Ovary (tissue), 9 donors: Measurements from ENCODE around the gene ANTXRL. TPM values are rescaled to one million over a fixed set of nuclear protein-coding genes. Genes with fewer than 3 reads are reported as not detected.
A peak's percentile ranks its signal among the peaks of the same experiment; 100 is the strongest.
"Not testable (repeated sequence)": the region's sequence is repeated elsewhere in the genome, so short reads cannot be mapped to it uniquely, and the experiment has no call there.

Experiments used
- DNase-seq, 5 donors: peaks; one replicate each; pipeline ENCODE4 v3.0.0-alpha.2; 2019 to 2020
- H3K27ac ChIP-seq, 2 donors: fragments of 200-600 bp; one replicate each; pipeline versions ENCODE4 v1.5.1 to v1.8.0; 2019 to 2022
- H3K27me3 ChIP-seq: fragments of 200-600 bp; one replicate; pipeline ENCODE4 v1.8.0; 2022
- H3K36me3 ChIP-seq: fragments of 200-600 bp; sonication (generic); one replicate; pipeline ENCODE4 v1.5.1; 2019
- H3K4me1 ChIP-seq: one replicate; pipeline ENCODE4 v1.8.1; 2013; ENCODE audit warnings: mild to moderate bottlenecking, moderate library complexity; ENCODE audit not compliant: insufficient read depth
- H3K4me3 ChIP-seq: fragments of 200-600 bp; sonication (generic); one replicate; pipeline ENCODE4 v1.5.1; 2017
- H3K9me3 ChIP-seq, 2 donors: fragments of 200-600 bp in 1 of 2; sonication (generic) in 1 of 2; one replicate each; pipeline versions ENCODE4 v1.5.1 to v1.8.1; 2013 to 2019; ENCODE audit warnings: mild to moderate bottlenecking in 1 of 2, moderate library complexity in 1 of 2
- EP300 ChIP-seq: sonication (generic); formaldehyde crosslinking; IDR thresholded peaks from one replicate; pipeline ENCODE4 v1.6.1; 2017; ENCODE audit warnings: antibody characterized with exemption
- POLR2A ChIP-seq: fragments of 450-650 bp; IDR thresholded peaks from one replicate; pipeline ENCODE4 v1.6.1; 2017; ENCODE audit warnings: antibody characterized with exemption, mild to moderate bottlenecking, moderate library complexity
- WGBS, 3 donors: extraction: QIAGEN DNeasy Blood & Tissue Kit in 1 of 3; methylation state at CpG; one replicate each; pipeline versions ENCODE4 v1.1.5 to v1.1.7; 2013 to 2017; 5-methylcytosine and 5-hydroxymethylcytosine counted together
- intact Hi-C, 4 donors: fragments of 100-400 bp; cut with DNase I; formaldehyde crosslinking; loops; one replicate each; pipeline versions ENCODE4 v1.11.0 to v1.15.1; 2022 to 2023
- polyA plus RNA-seq, 2 donors: library from polyadenylated mRNA; stranded (reverse); fragments of 200-250 nt in 1 of 2; fragments of 350-450 nt in 1 of 2; fragmentation: Illumina TruSeq in 1 of 2; extraction: RNeasy Lipid Tissue Mini Kit (QIAGEN cat#74804) in 1 of 2; gene quantifications; one replicate each; pipeline ENCODE4 v1.2.3, GENCODE V29; 2013 to 2014
- total RNA-seq, 7 donors: library from RNA; depleted of rRNA in 2 of 7; stranded (reverse); fragments of >200 nt in 2 of 7; fragmentation: NEBNext Ultra II Directional in 3 of 7; extraction: Animal tissue kit (Norgen Biotek cat#: 25700) in 3 of 7; gene quantifications; one replicate each; pipeline versions ENCODE4 v1.1.0 to v1.2.4, GENCODE V29; 2016 to 2023
- TF ChIP-seq, protein P1 (sequence below), 3 donors: fragments of 450-650 bp in 2 of 3; fragments of 200-600 bp in 1 of 3; IDR thresholded peaks; one replicate each; pipeline versions ENCODE4 v1.5.1 to v1.8.0; 2016 to 2022; ENCODE audit warnings: antibody characterized with exemption in 3 of 3, mild to moderate bottlenecking in 1 of 3
- donor health status: DM: no; HTN: no; CAD: no; lungs with moderate emphysema.
- donor health status: DM: no; HTN: no; CAD: no.
- donor health status: Bipolar disorder and iron deficiency.
- donor health status: DM: yes; HTN: yes; CAD: no.
- donor health status: DM: no; HTN: no; CAD: no.
- donor health status: DM: yes; HTN: yes; CAD: no.

Gene ANTXRL
- total and polyA plus RNA-seq, 9 donors, result 0.51 TPM; not detected in 8

- Histone ChIP-seq H3K27ac (no peak overlapping the region), H3K36me3 (no peaks in the 10 kb centered on the region), H3K27me3 (no peaks in the 10 kb centered on the region), H3K4me3 (no peak overlapping the region), H3K4me1 (no peaks in the 10 kb centered on the region), H3K9me3 (no peaks in the 10 kb centered on the region)
- 75 to 86% (median 78%) methylated on average over 4 of the region's 4 CpGs for WGBS, 3 donors
- TF ChIP-seq, protein P1, sequence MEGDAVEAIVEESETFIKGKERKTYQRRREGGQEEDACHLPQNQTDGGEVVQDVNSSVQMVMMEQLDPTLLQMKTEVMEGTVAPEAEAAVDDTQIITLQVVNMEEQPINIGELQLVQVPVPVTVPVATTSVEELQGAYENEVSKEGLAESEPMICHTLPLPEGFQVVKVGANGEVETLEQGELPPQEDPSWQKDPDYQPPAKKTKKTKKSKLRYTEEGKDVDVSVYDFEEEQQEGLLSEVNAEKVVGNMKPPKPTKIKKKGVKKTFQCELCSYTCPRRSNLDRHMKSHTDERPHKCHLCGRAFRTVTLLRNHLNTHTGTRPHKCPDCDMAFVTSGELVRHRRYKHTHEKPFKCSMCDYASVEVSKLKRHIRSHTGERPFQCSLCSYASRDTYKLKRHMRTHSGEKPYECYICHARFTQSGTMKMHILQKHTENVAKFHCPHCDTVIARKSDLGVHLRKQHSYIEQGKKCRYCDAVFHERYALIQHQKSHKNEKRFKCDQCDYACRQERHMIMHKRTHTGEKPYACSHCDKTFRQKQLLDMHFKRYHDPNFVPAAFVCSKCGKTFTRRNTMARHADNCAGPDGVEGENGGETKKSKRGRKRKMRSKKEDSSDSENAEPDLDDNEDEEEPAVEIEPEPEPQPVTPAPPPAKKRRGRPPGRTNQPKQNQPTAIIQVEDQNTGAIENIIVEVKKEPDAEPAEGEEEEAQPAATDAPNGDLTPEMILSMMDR (IDR thresholded peaks at IDR 0.05), result no peak
- TF ChIP-seq POLR2A (no peak), EP300 (no peak)
- intact Hi-C loops, result no loop called here
- peak in 1 of 5 donors; percentile 13 for DNase-seq
Measured at GRCh38 chr10:46272863-46273415, 13.9 kb upstream of the ANTXRL start.

DNA sequence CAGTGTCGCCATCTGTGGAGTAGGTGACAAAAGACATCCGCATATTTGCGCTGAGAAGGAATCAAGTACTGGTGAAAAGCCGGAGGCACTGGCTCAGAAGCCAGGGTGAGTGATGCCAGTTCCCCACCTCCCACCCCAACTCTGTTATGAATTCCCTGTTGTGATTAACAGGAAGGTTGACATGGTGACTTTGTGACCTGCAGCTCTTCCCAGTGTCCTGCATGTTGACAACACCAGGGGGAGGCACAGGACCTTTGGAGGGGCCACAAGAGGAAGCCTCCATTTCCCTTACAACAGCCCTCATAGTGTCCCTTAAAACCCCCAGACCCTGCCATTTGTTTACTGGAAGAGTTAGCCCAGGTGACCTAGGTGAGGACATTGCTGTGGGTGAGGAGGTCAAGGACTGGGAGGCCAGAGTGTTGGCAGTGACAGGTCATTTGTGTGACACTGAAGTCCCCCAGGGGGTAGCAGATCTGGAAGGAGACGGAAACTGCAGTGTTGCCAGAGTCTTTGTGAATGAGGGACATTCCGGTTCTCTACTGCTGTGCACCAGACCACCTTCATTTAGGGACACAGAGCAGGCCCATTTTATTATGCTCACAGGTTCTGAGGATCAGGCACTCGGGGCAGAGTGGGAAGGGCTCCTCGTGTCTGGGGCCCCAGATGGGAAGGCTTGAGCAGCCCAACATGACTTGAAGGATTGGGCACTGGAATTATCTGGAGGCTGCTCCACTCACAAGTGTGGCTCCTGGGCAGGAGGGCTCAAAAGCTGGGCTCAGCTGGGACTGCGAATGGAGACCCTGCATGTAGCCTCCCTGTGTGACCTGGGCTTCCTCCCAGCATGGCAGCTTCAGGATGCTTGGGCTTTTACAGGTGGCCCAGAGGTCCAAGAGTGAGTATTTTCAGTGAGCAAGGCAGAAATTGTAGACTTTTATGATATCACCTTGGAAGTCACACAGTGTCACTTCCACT is 13.0 kb upstream of the ANTXRL start:
- intact Hi-C loops, result no loop called here
- Histone ChIP-seq H3K36me3 (no peaks in the 10 kb centered on the region), H3K4me3 (no peak overlapping the region), H3K27ac (no peak overlapping the region), H3K4me1 (no peaks in the 10 kb centered on the region), H3K9me3 (no peaks in the 10 kb centered on the region), H3K27me3 (no peaks in the 10 kb centered on the region)
- TF ChIP-seq POLR2A, result no peak
- 84 to 91% (median 88%) methylated on average over 9 of the region's 9 CpGs for WGBS, 3 donors
- peak in 1 of 5 donors; percentile 2 for DNase-seq

DNA sequence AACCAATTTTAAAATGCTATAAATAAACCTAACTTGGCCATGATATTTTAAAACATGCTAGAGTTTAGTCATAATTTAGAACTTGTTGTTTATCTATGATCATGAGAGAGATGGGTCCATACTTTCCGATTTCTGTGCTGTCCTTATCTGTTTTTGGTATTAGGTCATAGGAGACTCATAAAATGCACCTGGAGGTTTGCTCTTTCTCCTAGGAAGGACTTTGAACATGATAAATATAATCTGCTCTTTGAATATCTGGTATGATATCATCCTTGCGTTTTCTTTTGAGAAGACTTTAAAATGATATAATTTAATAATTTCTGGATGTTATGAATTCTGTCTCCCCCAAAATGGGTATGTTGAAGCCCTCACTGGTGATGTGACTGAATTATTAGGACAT is 9.0 kb upstream of the ANTXRL start:
- Histone ChIP-seq H3K4me3 (no peak overlapping the region), H3K36me3 (no peaks in the 10 kb centered on the region), H3K27ac (no peak overlapping the region), H3K27me3 (no peaks in the 10 kb centered on the region), H3K9me3 (no peaks in the 10 kb centered on the region), H3K4me1 (peaks cover 3% of the 10 kb centered on the region)
- intact Hi-C loops, result no loop called here
- TF ChIP-seq, protein P1 (IDR thresholded peaks at IDR 0.05), result no peak
- TF ChIP-seq EP300 (no peak), POLR2A (no peak)
- no peak for DNase-seq
- WGBS, 3 donors, result 38 to 58% (median 56%) methylated on average over 2 of the region's 2 CpGs

- intact Hi-C loops, result loop anchor here in 2 of 4 donors (2.0 to 10.0 kb wide), 3 partner anchors 176 to 1102 kb away; partner anchors contain the start of gene ZNF488 (in 1 of the 2)
- Histone ChIP-seq H3K27ac (peak overlapping the region in 1 of 2 donors; percentile 55), H3K4me3 (peak overlapping the region; percentile 45)
- H3K4me1 ChIP-seq, H3K9me3 ChIP-seq, H3K36me3 ChIP-seq, H3K27me3 ChIP-seq: not testable (repeated sequence)
- WGBS, 3 donors, result 6 to 28% (median 15%) methylated on average over 11 to 20 of the region's 20 CpGs
- peak in 1 of 5 donors; percentile 32 for DNase-seq
Measured at GRCh38 chr10:46282421-46282831, 4.4 kb upstream of the ANTXRL start.

- Histone ChIP-seq H3K27ac (peak overlapping the region in 1 of 2 donors; percentile 55), H3K4me1 (peaks cover 4% of the 10 kb centered on the region), H3K27me3 (no peaks in the 10 kb centered on the region), H3K36me3 (no peaks in the 10 kb centered on the region), H3K4me3 (peak overlapping the region; percentile 45), H3K9me3 (no peaks in the 10 kb centered on the region)
- DNase-seq, result peak; percentile 59 to 82 (median 72)
- intact Hi-C loops, result loop anchor here in 2 of 4 donors (2.0 to 10.0 kb wide), 3 partner anchors 176 to 1102 kb away; partner anchors contain the start of gene ZNF488 (in 1 of the 2)
- 1 to 23% (median 11%) methylated on average over 7 to 45 of the region's 51 CpGs for WGBS, 3 donors
- TF ChIP-seq, protein P1 (IDR thresholded peaks at IDR 0.05), result no peak
- TF ChIP-seq POLR2A (no peak), EP300 (no peak)
Measured at GRCh38 chr10:46282842-46283574, 3.8 kb upstream of the ANTXRL start.
